Stimulated activated CD4-positive, alpha-beta T cell treated with anti-CD3 and anti-CD28 coated beads, Interleukin-15, amount 100 ng/mL, for 48 hours (primary cell): ENCODE results near the gene UBE2G1.

Source experiments
- DNase-seq, 2 donors: peaks; one replicate each; pipeline ENCODE4 v3.0.0-alpha.2; 2020; ENCODE audit warnings: low read depth in 2 of 2

The UBE2G1 gene

GRCh38 chr17:4334332-4334731 is 32.1 kb downstream of the UBE2G1 start:
- DNase-seq = no peak

GRCh38 chr17:4333041-4333440 is 33.4 kb downstream of the UBE2G1 start:
- no peak for DNase-seq

GRCh38 chr17:4332296-4332970 is 34.0 kb downstream of the UBE2G1 start:
- no peak for DNase-seq

GRCh38 chr17:4331614-4332013 is 34.9 kb downstream of the UBE2G1 start:
- no peak for DNase-seq

- DNase-seq = no peak
Observed at GRCh38 chr17:4329838-4330237, 36.6 kb downstream of the UBE2G1 start.

- no peak for DNase-seq
Observed at GRCh38 chr17:4327606-4328005, 38.9 kb downstream of the UBE2G1 start.

GRCh38 chr17:4326608-4327007 is 39.9 kb downstream of the UBE2G1 start:
- no peak for DNase-seq

GRCh38 chr17:4326112-4326511 is 40.4 kb downstream of the UBE2G1 start:
- DNase-seq = no peak

- no peak for DNase-seq
Observed at GRCh38 chr17:4324463-4324862, 42.0 kb downstream of the UBE2G1 start.

- no peak for DNase-seq
Observed at GRCh38 chr17:4319221-4319620, 47.3 kb downstream of the UBE2G1 start.

GRCh38 chr17:4318596-4318995 is 47.9 kb downstream of the UBE2G1 start:
- no peak for DNase-seq

GRCh38 chr17:4318186-4318585 is 48.3 kb downstream of the UBE2G1 start:
- no peak for DNase-seq

- DNase-seq = no peak
Observed at GRCh38 chr17:4317610-4318009, 48.9 kb downstream of the UBE2G1 start.

GRCh38 chr17:4316648-4317047 is 49.8 kb downstream of the UBE2G1 start:
- no peak for DNase-seq

- DNase-seq = no peak
Observed at GRCh38 chr17:4314618-4315017, 51.9 kb downstream of the UBE2G1 start.

GRCh38 chr17:4314179-4314578 is 52.3 kb downstream of the UBE2G1 start:
- no peak for DNase-seq

GRCh38 chr17:4313221-4314114 is 53.0 kb downstream of the UBE2G1 start:
- no peak for DNase-seq

- no peak for DNase-seq
Observed at GRCh38 chr17:4310354-4311060, 56.0 kb downstream of the UBE2G1 start.

GRCh38 chr17:4309897-4310296 is 56.6 kb downstream of the UBE2G1 start:
- no peak for DNase-seq

- DNase-seq = no peak
Observed at GRCh38 chr17:4307179-4307930, 59.1 kb downstream of the UBE2G1 start.

GRCh38 chr17:4305224-4305623 is 61.3 kb downstream of the UBE2G1 start:
- DNase-seq = no peak
